HG02943 (cell line): ENCODE measurements around the gene UBAP1L.
"Not testable (repeated sequence)": the region's sequence is repeated elsewhere in the genome, so short reads cannot be mapped to it uniquely, and the experiment has no call there.

Experiments
- ATAC-seq: cut with Tn5 transposase; IDR thresholded peaks from one replicate; pipeline ENCODE4 v1.9.1; 2021; ENCODE audit warnings: mild to moderate bottlenecking, low read depth, moderate library complexity; ENCODE audit not compliant: unreplicated experiment

Gene UBAP1L

DNA sequence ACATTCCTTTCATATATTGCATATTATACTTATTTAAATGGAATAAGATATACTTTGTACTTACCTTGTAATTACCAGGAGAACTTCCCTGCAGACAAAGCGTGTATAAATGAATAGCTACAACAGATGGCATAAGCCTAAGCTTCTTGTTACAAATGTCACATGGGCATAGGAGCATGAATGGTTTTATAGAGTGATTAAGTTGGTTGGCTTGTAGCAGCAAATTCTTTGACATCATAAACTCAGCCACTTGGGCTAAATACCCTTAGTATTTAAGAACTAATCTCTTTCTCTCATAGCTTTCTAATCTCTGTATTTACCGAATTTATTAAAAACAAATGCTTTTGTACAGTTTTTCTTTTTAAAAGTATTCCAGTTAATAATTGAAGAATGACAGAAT lies at the start of gene UBAP1L:
Gene UBAP1L (minus strand): TSS at position 115 of the 400 bp plus-strand sequence. CDS start 8,985 bp downstream, outside the sequence.
- no peak for ATAC-seq

DNA sequence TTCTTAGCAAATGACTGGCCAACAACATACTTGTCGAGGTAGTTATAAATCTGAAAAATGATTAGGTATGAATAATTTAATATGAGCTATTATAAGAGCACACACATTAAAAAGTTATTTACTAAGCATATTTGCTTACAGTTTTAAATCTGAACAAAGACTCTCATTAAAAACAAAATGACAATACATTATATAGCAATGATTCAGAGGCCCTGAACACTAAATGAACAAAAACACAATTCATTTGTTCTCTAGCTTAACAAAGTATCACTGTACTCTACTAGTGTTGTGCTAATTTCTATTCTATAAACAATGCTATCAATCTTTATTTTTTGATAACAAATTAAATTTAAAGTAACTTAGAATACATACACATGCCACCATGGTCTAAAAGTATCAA lies 49.1 kb upstream of the UBAP1L start:
- ATAC-seq, result no peak

DNA sequence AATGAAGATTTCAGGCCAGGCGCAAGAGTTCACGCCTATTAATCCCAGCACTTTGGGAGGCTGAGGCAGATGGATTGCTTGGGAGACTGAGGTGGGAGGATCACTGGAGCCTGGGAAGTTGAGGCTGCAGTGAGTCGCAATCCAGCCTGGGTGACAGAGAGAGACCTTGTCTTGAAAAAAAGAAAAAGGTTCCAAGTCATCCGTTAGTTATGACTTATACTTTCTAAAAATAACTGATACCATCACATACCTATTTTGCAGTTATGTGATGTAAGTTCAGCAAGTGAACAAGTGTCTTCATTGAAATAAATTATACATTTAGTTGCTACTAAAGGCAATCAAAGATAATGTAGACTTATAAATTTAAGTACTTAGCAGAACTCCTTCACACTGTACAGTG lies 48.0 kb upstream of the UBAP1L start:
- ATAC-seq, result no peak

DNA sequence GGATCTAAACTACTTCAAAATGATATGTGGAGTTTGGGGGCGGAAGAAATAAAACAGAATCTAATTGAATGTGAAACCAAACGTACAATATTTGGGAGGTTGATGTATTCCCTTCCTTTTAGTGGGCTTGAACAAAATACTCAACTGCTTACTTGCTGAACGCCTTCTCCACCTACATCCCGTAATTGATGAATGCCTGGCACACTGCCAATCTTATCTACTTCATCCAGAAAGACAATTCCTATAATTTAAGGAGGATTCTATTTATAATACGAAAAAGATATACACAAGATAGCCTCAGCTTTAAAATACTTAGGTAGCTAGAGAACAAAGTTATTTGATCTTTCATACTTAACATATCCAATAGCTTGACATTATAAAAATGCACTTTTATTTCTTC lies 41.7 kb upstream of the UBAP1L start:
- ATAC-seq, result no peak

DNA sequence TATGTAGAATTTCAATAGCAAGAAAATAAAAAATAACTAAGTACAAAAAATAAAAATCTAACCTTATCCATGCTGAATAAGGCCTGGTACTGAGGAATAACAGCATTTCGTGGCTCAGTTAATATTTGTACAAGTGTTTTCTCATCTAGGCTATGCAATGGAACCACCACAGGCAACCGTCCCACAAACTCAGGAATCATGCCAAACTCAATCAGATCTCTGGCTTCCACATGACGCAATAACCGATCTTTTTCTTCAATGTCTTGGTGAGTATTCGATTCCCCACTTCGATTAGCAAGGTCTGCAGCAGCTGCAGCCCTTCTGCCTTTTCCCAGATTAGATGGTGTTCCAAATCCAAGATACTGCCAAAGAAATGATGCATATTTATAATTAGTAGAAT lies 39.7 kb upstream of the UBAP1L start:
- no peak for ATAC-seq

DNA sequence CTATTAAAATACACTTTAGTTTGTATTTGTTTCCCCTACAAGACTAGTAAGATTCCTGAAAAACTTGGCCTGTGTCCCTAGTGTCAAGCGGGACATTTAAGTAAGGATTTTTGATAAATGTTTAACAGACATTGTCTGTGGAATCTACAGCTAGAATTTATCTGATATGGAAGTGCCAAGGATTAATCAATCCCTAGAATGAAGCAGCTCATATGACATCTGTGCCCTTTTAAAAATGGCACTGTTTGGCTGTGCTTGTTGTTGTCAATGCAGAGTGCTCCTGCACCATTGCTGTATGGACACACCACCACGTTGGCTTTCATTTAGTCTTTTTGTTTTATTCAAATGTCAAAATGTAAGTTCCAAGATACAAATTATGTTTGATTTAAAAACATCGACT lies 32.9 kb upstream of the UBAP1L start:
- no peak for ATAC-seq

DNA sequence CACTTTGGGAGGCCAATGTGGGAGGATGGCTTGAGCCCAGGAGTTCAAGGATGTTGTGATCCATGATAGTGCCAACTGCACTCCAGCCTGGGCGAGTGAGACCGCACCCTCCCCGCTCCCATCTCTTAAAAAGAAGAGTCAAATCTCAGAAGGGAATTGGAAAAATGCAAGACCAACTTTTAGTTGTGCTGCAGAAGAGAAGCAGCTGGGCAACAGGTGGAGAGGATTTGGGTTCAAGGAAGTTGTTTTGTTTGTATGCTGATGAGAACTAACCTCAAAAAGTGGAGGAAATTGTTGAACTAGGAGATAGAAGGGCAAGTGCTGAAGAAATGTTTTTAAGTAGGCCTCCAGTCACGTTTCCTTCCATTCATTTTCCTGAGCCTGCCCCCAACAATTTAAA lies 31.4 kb upstream of the UBAP1L start:
- no peak for ATAC-seq

DNA sequence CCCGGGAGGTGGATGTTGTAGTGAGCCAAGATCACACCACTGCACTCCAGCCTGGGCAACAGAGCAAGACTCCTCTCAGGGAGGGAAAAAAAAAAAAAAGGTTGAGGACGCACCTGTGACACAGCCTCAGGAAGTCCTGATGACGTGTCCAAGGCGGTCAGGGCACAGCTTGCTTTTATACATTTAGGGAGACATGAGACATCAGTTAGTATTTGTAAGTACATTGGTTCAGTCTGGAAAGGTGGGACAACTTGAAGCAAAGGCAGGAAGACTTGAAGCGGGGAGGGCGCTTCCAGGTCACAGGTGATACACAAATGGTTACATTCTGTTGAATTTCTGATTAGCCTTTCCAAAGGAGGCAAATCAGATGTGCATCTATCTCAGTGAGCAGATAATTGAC lies 23.6 kb upstream of the UBAP1L start:
- ATAC-seq, result not testable (repeated sequence)

DNA sequence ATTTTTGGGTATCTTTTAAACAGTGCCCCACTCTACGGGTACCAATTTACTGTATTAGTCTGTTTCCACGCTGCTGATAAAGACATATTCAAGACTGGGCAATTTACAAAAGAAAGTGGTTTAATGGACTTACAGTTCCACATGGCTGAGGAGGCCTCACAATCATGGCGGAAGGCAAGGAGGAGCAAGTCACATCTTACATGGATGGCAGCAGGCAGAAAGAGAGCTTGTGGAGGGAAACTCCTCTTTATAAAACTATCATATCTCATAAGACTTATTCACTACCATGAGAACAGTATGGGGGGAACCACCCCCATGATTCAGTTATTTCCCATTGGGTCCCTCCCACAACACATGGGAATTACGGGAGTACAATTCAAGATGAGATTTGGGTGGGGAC lies 22.9 kb upstream of the UBAP1L start:
- ATAC-seq, result not testable (repeated sequence)

DNA sequence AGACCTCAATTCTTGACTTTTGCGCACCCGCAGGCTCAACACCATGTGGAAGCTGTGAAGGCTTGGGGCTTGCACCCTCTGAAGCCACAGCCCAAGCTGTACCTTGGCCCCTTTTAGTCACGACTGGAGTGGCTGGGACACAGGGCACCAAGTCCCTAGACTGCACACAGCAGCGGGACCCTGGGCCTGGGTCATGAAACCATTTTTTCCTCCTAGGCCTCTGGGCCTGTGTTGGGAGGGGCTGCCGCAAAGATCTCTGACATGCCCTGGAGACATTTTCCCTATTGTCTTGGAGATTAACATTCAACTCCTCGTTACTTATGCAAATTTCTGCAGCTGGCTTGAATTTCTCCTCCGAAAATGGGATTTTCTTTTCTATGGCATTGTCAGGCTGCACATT lies 22.1 kb upstream of the UBAP1L start:
- ATAC-seq, result not testable (repeated sequence)

DNA sequence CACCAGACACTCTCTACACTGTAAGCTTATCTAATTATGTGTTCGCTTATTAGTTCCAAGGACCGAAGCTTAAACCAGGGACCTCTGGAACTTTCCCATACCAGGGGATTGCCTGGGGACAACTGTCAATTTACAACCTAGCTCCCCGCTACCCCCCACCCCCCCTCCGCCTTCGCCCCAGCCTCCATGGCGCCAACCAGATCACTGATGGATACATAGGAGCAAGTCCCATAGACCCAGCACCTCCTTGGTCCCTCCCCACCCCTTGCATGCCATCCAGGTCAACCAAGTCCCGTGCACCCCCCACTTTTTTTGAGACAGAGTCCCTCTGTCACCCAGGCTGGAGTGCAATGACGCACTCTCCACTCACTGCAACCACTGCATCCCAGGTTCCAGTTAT lies 19.5 kb upstream of the UBAP1L start:
- ATAC-seq, result no peak

DNA sequence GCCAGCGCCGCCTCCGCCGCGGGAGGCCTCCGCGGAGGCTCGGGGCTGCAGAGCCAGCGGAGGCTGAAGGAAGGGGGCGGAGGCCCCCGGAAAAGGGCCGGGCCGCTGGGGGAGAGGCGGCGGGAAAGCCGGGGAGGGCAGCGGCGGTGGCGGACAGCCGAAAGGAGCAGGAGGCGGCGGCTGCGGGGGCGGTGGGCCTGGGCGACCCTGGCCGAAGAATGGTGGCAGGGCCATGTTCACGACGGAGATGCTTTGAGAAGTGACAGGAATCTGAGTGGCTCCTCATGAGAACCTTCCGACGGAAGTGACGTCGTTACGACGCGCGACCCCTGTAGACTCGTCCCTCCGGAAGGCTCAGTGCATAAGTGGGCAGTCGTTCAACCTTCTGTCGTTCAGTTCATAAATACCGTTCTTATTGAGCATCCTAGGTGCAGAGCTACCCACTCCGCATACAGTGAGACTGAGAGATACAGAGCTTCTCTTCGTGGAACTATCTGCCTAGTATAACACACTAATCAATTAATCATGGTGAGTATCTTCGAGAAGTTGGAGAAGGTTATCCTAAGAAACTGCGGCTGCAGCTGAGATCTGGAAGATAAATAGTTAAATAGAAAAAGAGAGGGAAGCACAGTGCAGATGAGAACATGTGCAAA lies 18.7 kb upstream of the UBAP1L start, which contains the start of gene PDCD7:
Gene PDCD7 (minus strand): TSS at position 261 of the 653 bp plus-strand sequence. CDS start 27 bp downstream, at position 234.
- ATAC-seq, result peak; percentile 82

DNA sequence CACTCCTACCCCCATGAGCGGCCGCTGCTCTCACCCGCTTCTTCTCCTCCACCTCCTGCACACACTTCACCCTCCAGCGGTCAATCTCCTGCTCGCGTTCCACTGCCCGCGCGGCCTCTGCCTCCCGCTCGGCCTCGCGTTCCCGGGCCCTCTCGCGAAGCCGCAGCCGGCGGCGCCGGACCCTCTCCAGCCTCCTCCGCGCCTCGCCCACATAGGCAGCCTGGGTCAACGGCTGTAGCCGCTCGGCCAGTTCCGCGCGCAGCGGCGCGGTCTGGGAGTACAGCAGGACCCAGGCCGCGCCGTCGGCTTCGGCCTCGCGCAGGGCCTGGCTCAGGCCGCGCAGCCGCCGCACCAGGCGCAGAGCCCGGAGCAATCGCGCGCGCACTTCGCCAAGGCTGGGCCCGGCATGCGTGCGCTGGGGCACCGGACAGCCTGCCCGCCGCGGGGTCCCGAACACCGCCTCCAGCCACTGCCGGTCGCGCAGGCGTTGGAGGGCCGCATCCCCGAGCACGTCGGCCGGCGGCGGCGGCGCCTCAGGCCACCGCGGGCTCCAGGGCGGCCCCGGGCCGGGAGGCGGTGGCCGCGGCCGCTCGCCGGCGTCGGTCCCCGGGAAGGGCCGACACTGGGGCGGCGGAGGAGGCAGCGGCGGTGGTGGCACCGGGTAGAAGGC lies 18.0 kb upstream of the UBAP1L start:
- ATAC-seq, result peak; percentile 22

DNA sequence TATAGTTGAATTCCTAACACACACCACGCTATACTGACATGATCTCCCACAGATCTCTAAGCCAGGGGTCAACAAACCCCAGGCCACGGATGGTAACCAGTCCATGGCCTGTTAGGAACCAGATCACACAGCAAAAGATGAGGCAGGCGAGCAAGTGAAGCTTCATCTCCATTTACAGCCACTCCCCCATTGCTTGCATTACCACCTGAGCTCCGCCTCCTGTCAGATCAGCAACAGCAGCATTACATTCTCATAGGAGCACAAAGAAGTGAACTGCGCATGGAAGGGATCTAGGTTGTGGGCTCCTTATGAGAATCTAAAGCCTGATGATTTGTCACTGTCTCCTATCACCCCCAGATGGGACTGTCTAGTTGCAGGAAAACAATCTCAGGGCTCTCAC lies 15.9 kb upstream of the UBAP1L start:
- ATAC-seq, result no peak

DNA sequence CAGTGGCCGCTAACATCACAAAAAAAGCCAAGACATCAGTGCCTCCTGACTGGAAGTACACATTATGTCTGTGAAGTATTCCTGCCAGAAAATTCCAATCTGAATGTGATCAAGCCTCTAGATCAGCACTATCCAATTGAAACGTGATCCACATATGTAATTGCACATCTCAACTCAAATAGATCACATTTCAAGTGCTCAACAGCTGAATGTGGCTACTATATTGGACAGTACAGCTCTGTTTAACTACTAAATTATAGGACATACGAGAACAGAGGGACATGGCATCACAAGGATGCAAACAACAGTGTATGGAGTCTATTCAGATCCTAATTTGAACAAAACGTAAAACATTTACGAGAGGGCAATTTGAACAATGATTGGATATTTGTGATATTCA lies 542 bp upstream of the UBAP1L start:
- no peak for ATAC-seq

DNA sequence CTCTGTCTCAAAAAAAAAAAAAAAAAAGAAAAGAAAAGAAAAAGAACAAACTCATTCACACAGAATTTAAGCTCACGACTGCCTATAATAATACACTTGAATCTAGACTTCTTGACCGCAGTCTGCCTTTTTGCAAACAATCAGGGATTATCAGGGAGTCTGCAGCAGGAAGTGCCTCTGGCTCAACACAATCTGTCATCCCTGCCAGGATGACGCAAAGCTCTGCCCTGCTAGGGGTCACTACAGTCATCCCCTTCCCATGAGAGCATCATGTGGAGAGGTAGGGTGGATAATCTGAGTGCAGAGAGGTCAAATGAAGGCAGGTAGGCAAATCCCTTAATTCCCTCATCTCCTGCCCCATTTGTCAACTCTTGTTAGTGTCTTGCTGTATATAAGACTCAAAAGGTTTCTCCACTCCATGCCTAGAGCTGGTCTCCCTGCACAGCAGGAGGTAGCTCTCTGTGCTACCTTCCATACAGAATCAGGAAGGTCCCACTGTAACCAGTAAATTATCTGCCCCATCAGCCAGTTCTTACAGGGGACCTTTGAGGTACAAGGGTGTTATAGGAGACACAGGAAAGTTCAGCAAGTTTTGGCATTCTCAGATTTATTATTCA lies 4.2 kb downstream of the UBAP1L start:
- no peak for ATAC-seq

DNA sequence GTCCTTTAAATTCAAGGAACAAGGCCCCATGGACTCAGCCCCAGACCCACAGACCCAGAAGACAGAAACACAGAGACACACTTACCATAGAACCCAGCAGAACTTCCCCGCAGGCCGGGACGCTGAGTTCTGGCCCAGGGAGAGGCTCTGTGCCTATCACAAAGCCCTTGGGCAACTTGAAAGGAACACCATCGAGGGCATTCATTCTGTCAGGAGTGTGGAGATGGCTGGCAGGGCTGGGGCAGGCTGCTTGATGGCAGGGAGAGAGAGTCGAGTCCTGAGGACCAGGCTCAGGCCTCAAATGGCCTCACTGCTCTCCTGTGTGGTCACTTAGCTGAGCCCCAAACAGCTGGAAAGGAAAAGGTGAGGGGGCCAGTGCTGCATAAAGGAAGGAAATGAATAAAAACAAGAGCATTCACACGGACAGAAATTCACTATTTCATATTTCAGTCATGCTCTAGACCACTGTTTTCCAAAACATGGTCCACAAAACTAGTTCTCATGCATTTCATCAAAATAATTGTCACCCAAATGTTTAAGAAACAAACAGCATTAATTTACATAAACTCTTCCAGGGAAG lies 8.9 kb downstream of the UBAP1L start:
- ATAC-seq, result no peak

DNA sequence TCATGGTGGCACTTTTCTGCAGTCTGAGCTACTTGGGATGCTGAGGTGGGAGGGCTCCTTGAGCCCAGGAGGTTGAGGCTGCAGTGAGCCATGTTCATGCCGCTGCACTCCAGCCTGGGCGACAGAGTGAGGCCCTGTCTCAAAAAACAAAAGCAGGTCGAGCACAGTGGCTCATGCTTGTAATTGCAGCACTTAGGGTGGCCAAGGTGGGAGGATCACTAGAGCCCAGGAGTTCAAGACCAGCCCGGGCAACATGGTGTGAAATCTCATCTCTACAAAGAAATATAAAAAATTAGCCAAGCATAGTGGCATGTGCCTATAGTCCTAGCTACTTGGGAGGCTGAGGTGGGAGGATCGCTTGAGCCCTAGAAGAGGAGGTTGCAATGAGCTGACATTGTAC lies 10.0 kb downstream of the UBAP1L start:
- ATAC-seq, result no peak

DNA sequence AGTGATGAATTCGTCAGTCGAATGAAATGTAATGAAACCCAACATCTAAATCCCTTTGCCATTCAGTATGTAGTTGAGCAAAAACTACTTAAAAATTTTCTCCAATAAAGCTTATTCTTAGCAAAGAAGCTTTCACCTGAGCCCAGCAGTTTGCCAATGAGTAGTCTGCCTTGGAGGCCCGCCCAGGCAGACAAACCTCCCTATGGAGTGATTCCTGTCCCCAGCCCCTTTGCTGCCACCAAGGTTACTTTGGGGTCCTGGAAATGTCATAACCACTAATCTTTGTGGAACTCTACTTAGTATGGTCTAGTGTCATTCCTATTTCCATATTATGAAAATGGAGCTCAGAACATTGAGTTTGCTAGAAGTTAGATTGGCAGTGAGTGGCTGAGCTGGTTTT lies 12.1 kb downstream of the UBAP1L start:
- no peak for ATAC-seq

DNA sequence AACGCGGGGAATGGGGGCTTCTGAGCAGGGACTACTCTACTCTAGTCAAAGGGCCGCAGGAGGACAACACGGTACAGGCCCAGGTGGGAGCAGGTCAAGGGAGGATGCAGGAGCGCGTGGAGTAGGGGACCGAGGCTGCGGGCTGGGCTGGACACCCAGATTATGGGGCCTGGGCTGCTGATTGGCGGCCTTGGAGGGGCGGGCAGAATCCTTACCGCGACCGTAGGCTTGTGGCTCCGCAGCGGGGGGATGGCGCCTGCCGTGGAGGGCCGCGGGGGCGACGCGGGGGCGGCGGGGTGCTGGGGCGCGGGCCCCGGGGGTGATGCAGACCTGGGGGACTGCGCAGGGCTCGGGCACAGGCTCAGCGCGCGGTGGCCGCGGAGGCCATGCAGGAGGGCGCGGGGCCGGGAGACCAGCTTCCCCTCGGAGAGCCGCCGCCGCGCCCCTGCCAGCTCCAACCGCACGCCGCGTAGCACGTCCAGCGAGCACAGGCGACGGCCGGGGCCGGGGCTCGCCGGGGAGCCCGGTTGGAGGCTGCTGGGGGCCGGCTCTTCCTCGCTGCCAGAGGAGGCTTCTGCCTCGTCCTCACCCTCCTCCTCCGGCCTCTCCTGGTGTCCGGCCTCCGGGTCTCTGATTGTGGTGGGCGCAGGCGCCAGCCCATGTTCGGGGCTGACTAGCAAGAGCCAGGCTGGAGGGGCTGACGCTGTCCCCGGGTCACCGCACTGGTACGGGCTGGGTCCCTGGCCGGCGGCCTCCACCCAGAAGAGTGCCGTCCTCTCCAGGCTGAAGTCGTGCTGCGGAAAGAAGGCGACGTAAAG lies 12.9 kb downstream of the UBAP1L start:
- ATAC-seq, result no peak
